ENCODE measurements around the gene CHD5. TPM values are rescaled to one million over a fixed set of nuclear protein-coding genes. Genes with fewer than 3 reads are reported as not detected.

Gene CHD5
- total and polyA plus RNA-seq, 4 donors = 0.10 to 0.55 (median 0.31) TPM

DNA sequence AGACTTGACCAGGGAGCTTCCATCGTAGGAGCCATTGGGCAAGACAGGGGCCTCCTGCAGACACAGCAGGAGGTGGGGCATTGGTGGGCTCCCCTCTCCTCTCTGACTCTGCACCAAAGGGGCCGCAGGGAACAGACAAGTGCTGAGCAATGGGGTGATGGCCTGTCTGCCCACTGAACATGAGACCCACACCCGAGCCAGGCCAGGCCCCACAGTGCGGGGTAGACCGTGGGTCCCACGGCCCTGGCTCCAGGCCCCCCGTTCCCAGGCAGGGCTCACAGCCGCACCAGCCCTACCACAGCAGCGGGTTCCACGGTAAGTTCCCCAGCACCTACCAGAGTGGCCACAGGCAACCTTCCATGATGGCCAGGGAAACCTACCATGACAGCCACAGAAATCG, 45.9 kb downstream of the CHD5 start:
- Histone ChIP-seq H3K4me1 (ENCODE audit: control insufficient read depth in 5 of 5, insufficient read depth in 5 of 5, low read length in 5 of 5) (no peaks in the 10 kb centered on the region), H3K27me3 (ENCODE audit: control insufficient read depth in 3 of 3, insufficient read depth in 3 of 3, low read length in 2 of 3) (peaks cover 0 to 4% (median 0%) of the 10 kb centered on the region in 3 donors), H3K27ac (ENCODE audit: low read depth in 1 of 2, low read length in 1 of 2) (no peak overlapping the region), H3K36me3 (ENCODE audit: control insufficient read depth in 4 of 4, insufficient read depth in 4 of 4, low read length in 4 of 4) (no peaks in the 10 kb centered on the region), H3K9ac (ENCODE audit: insufficient read depth in 1 of 2, low read length in 2 of 2) (no peak overlapping the region), H3K9me3 (ENCODE audit: control insufficient read depth in 4 of 4, insufficient read depth in 3 of 4, low read length in 3 of 4) (peaks cover 0 to 6% (median 0%) of the 10 kb centered on the region in 4 donors), H3K4me3 (no peak overlapping the region)
- DNase-seq (no peak), ATAC-seq (ENCODE audit: insufficient read depth, low FRiP score) (no peak)
- TF ChIP-seq, protein P1, sequence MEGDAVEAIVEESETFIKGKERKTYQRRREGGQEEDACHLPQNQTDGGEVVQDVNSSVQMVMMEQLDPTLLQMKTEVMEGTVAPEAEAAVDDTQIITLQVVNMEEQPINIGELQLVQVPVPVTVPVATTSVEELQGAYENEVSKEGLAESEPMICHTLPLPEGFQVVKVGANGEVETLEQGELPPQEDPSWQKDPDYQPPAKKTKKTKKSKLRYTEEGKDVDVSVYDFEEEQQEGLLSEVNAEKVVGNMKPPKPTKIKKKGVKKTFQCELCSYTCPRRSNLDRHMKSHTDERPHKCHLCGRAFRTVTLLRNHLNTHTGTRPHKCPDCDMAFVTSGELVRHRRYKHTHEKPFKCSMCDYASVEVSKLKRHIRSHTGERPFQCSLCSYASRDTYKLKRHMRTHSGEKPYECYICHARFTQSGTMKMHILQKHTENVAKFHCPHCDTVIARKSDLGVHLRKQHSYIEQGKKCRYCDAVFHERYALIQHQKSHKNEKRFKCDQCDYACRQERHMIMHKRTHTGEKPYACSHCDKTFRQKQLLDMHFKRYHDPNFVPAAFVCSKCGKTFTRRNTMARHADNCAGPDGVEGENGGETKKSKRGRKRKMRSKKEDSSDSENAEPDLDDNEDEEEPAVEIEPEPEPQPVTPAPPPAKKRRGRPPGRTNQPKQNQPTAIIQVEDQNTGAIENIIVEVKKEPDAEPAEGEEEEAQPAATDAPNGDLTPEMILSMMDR (IDR thresholded peaks at IDR 0.05; ENCODE audit: control extremely low read depth, extremely low read depth) = no peak
- 94 to 96% methylated on average over 10 to 11 of the region's 11 CpGs for WGBS, 2 donors

DNA sequence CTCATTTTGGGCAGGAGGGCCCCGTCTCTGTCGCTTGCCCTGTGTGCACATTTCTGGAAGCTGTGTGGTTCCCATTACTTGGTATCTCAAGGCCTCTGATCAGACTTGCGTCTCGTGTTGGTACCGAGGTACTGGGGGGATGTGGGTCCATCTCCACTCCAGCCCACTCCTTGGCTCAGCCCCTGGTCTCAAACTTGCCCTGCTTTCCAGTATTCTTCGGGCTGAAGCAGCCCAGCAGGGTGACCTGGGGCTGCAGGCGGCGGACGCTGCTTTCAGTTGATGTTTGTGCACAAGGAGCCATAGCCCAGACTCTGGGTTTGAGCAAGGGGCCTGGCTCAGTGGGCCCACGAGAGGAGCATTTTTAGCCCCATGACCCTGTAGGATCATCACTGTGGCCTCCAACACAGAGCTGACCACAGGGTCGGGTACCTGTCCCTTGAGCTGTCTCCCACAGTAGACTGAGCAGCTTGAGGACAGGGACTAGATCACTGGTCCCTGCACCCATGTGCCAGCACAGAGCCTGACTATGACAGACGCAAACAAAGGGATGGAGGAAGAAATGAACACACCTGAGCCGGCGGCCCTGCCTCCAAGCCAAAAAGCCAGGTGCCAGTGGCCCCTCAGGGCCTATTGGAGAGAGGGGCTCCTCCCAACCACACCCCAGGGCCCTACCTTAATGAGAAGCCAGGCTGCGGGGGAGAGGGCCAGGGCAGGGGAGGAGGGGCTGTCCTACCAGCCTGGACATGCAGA, 46.8 kb downstream of the CHD5 start:
- no peak overlapping the region for H3K9ac ChIP-seq (ENCODE audit: insufficient read depth in 1 of 2, low read length in 2 of 2)
- no peak overlapping the region for H3K4me3 ChIP-seq
- H3K36me3 ChIP-seq (ENCODE audit: control insufficient read depth in 4 of 4, insufficient read depth in 4 of 4, low read length in 4 of 4) = no peaks in the 10 kb centered on the region
- H3K9me3 ChIP-seq (ENCODE audit: control insufficient read depth in 4 of 4, insufficient read depth in 3 of 4, low read length in 3 of 4) = peaks cover 0 to 6% (median 0%) of the 10 kb centered on the region in 4 donors
- 87 to 95% methylated on average over 15 of the region's 15 CpGs for WGBS, 2 donors
- H3K4me1 ChIP-seq (ENCODE audit: control insufficient read depth in 5 of 5, insufficient read depth in 5 of 5, low read length in 5 of 5) = no peaks in the 10 kb centered on the region
- DNase-seq (no peak), ATAC-seq (ENCODE audit: insufficient read depth, low FRiP score) (no peak)
- TF ChIP-seq, protein P1 (IDR thresholded peaks at IDR 0.05; ENCODE audit: control extremely low read depth, extremely low read depth) = no peak
- H3K27me3 ChIP-seq (ENCODE audit: control insufficient read depth in 3 of 3, insufficient read depth in 3 of 3, low read length in 2 of 3) = peaks cover 0 to 4% (median 0%) of the 10 kb centered on the region in 3 donors
- no peak overlapping the region for H3K27ac ChIP-seq (ENCODE audit: low read depth in 1 of 2, low read length in 1 of 2)

DNA sequence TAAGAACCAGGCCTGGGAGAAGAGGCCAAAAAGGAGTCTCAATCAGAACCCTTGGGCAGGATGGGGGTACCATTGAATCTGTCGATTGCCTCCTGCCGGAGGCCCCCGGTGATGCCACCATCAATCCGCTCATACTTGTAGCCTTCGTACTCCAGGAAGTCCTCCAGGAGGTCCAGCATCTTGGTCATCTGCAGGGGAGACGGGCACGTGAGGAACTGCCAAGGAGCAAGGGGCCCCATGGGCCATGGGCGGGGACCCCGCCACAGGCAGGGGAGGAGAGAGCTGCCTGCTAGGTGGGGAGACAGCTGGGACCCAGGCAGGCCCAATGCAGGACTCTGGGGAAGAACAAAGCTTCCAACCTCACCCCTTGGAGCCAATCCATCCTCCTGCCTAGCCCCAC, 48.6 kb downstream of the CHD5 start:
- peaks cover 0 to 6% (median 4%) of the 10 kb centered on the region in 3 donors for H3K27me3 ChIP-seq (ENCODE audit: control insufficient read depth in 3 of 3, insufficient read depth in 3 of 3, low read length in 2 of 3)
- ATAC-seq (ENCODE audit: insufficient read depth, low FRiP score) (no peak), DNase-seq (no peak)
- no peaks in the 10 kb centered on the region for H3K36me3 ChIP-seq (ENCODE audit: control insufficient read depth in 4 of 4, insufficient read depth in 4 of 4, low read length in 4 of 4)
- H3K4me3 ChIP-seq = no peak overlapping the region
- no peak overlapping the region for H3K9ac ChIP-seq (ENCODE audit: insufficient read depth in 1 of 2, low read length in 2 of 2)
- peaks cover 0 to 6% (median 0%) of the 10 kb centered on the region in 4 donors for H3K9me3 ChIP-seq (ENCODE audit: control insufficient read depth in 4 of 4, insufficient read depth in 3 of 4, low read length in 3 of 4)
- H3K27ac ChIP-seq (ENCODE audit: low read depth in 1 of 2, low read length in 1 of 2) = no peak overlapping the region
- TF ChIP-seq, protein P1 (IDR thresholded peaks at IDR 0.05; ENCODE audit: control extremely low read depth, extremely low read depth) = no peak
- WGBS, 2 donors = 90 to 94% methylated on average over 8 to 9 of the region's 9 CpGs
- peaks cover 0 to 5% (median 0%) of the 10 kb centered on the region in 5 donors for H3K4me1 ChIP-seq (ENCODE audit: control insufficient read depth in 5 of 5, insufficient read depth in 5 of 5, low read length in 5 of 5)

Data from lung (tissue), 12 donors.